Mucosa of descending colon (tissue), 3 donors: Measurements from ENCODE around the gene COL15A1. TPM values are rescaled to one million over a fixed set of nuclear protein-coding genes. Genes with fewer than 3 reads are reported as not detected.

ENCODE experiments used
- ATAC-seq: fragments of 200-7000 bp; cut with Tn5 transposase; one replicate; pipeline ENCODE4 v1.9.1; 2020; ENCODE audit warnings: mild to moderate bottlenecking, moderate library complexity
- DNase-seq, 3 donors: peaks; one replicate each; pipeline ENCODE4 v3.0.0-alpha.2; 2020
- H3K36me3 ChIP-seq: fragments of 200-600 bp; one replicate; pipeline ENCODE4 v1.8.0; 2021; ENCODE audit warnings: low read depth, mild to moderate bottlenecking
- H3K4me1 ChIP-seq: fragments of 200-600 bp; one replicate; pipeline ENCODE4 v1.8.0; 2021; ENCODE audit warnings: low read depth, mild to moderate bottlenecking
- H3K4me3 ChIP-seq: fragments of 200-600 bp; one replicate; pipeline ENCODE4 v1.8.0; 2021; ENCODE audit warnings: mild to moderate bottlenecking
- H3K9me3 ChIP-seq: fragments of 200-600 bp; one replicate; pipeline ENCODE4 v1.8.0; 2021; ENCODE audit warnings: mild to moderate bottlenecking
- intact Hi-C, 2 donors: fragments of 100-400 bp; cut with DNase I in 1 of 2; cut with micrococcal nuclease in 1 of 2; formaldehyde crosslinking; loops; one replicate each; pipeline versions ENCODE4 v1.11.0 to v1.11.1; 2022; cut with DNase I, micrococcal nuclease
- total RNA-seq, 3 donors: library from RNA; stranded (reverse); fragmentation: NEBNext Ultra II Directional in 2 of 3; extraction: Animal tissue kit (Norgen Biotek cat#: 25700) in 2 of 3; gene quantifications; one replicate each; pipeline versions ENCODE4 v1.2.1 to v1.2.4, GENCODE V29; 2021 to 2023
- TF ChIP-seq, protein P1 (sequence below): fragments of 200-600 bp; IDR thresholded peaks from one replicate; pipeline ENCODE4 v1.8.0; 2022; ENCODE audit warnings: antibody characterized with exemption, mild to moderate bottlenecking
- donor health status: DM: no; HTN: no; CAD: no; lungs with moderate emphysema.
- donor health status: DM: no; HTN: no; CAD: no.
- donor health status: DM: no; HTN: yes; CAD: no.

The COL15A1 gene
- total RNA-seq, 3 donors from 2014 or later, result 4.2 to 43.4 (median 11.2) TPM

DNA sequence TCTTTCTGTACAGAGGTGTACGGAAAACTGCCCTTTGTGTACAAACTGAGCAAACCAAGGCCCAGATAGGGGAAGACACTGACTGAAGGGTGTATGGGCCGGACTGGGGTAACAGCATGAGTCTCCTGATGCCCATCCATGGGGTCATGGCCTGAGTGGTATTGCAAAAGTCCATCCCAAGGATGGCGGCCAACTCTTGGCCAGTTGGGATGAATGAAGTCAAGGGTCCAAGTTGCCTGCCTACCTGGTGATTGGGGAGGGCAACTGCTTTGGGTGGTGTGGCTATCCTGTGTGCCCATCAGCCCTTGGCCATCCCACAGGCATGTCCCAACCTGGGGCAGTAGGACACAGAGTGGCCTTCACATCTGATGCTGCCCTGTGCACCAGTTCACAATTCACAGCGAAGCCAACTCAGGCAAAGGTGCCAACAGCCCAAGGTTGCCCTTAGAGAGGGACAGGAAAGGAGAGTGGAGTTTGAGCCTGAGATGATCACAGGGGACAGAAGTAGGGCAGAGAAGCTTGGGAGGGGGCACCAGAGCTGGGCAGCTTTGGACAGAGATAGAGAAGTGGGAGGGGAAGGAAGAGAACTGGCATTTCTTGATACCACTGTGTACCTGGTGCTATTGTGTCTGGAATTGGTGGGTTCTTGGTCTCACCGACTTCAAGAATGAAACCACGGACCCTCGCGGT lies 46.6 kb downstream of the COL15A1 start:
- no peak for ATAC-seq
- TF ChIP-seq, protein P1, sequence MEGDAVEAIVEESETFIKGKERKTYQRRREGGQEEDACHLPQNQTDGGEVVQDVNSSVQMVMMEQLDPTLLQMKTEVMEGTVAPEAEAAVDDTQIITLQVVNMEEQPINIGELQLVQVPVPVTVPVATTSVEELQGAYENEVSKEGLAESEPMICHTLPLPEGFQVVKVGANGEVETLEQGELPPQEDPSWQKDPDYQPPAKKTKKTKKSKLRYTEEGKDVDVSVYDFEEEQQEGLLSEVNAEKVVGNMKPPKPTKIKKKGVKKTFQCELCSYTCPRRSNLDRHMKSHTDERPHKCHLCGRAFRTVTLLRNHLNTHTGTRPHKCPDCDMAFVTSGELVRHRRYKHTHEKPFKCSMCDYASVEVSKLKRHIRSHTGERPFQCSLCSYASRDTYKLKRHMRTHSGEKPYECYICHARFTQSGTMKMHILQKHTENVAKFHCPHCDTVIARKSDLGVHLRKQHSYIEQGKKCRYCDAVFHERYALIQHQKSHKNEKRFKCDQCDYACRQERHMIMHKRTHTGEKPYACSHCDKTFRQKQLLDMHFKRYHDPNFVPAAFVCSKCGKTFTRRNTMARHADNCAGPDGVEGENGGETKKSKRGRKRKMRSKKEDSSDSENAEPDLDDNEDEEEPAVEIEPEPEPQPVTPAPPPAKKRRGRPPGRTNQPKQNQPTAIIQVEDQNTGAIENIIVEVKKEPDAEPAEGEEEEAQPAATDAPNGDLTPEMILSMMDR, result no peak
- Histone ChIP-seq H3K9me3 (no peaks in the 10 kb centered on the region), H3K4me1 (no peaks in the 10 kb centered on the region), H3K36me3 (no peaks in the 10 kb centered on the region), H3K4me3 (no peak overlapping the region)
- intact Hi-C loops, result loop anchor here in 1 of 2 donors (10.0 kb wide), 2 partner anchors 126 to 144 kb away; no protein-coding TSS in a partner anchor
- no peak for DNase-seq

DNA sequence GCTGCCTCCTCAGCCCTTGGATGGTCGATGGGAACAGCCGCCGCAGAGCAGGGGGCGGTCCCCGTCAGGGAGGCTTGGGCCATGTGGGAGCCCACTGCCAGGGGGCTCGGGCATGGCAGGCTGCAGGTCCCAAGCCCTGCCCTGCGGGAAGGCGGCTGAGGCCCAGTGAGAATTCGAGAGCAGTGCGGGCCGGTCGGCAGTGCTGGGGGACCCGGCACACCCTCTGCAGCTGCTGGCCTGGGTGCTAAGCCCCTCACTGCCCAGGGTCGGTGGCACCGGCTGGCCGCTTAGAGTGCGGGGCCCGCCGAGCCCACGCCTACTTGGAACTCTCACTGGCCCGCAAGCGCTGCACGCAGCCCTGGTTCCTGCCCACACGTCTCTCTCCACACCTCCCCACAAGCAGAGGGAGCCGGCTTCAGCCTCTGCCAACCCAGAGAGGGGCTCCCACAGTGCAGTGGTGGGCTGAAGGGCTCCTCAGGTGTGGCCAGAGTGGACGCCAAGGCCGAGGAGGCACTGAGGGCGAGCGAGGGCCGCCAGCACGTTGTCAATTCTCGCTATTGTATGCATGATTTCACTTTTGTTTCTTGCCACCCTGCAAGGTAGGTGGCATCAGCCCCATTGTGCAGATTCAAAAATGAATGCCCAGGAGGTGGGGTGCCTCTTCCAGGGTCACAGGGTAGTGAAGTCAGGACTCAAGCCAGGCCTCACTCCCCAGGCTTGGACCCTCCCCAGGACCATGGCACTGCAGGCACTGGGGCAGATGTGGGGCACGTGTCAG lies 48.6 kb downstream of the COL15A1 start:
- ATAC-seq (no peak), DNase-seq (no peak)
- intact Hi-C loops, result loop anchor here in 1 of 2 donors (10.0 kb wide), 2 partner anchors 127 to 143 kb away; no protein-coding TSS in a partner anchor
- Histone ChIP-seq H3K4me1 (no peaks in the 10 kb centered on the region), H3K36me3 (no peaks in the 10 kb centered on the region), H3K4me3 (no peak overlapping the region), H3K9me3 (no peaks in the 10 kb centered on the region)
- TF ChIP-seq, protein P1, result no peak

DNA sequence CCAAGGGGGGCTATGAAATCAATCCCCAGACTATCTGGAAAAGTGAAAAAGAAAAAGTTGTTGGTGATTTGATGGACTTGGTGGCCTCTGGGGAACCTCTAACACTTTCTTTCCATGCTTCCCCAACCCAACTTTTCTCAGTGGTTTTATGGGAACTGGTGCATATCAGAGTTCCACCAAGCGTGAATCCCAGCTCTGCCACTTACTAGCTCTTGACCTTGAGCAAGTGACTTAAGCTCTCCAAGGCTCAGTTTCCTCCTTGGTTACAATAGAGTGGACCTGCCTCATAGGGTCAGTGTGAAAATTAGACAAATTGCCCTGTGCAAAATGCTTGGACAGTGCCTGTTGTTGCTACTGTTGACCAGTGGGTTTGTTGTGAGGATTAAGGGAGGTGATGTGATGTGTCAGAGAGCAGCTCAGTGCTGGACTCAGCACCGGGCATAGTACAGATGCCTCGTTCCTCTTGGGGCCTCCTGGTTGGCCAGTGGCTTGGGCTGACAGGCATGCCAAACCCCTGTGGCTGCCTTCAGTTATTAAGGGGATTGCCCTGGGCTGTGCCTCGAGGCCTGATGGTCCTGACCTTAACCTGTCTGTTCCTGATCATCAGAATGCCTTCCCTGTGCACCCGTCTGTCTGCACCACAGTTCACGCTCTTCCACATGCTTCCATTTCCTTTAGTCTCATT lies 49.3 kb downstream of the COL15A1 start:
- intact Hi-C loops, result loop anchor here in 1 of 2 donors (10.0 kb wide), 2 partner anchors 128 to 142 kb away; no protein-coding TSS in a partner anchor
- TF ChIP-seq, protein P1, result no peak
- DNase-seq, result no peak
- H3K36me3 ChIP-seq, result no peaks in the 10 kb centered on the region
- H3K4me1 ChIP-seq, result no peaks in the 10 kb centered on the region
- H3K9me3 ChIP-seq, result no peaks in the 10 kb centered on the region
- no peak overlapping the region for H3K4me3 ChIP-seq
- ATAC-seq, result no peak

DNA sequence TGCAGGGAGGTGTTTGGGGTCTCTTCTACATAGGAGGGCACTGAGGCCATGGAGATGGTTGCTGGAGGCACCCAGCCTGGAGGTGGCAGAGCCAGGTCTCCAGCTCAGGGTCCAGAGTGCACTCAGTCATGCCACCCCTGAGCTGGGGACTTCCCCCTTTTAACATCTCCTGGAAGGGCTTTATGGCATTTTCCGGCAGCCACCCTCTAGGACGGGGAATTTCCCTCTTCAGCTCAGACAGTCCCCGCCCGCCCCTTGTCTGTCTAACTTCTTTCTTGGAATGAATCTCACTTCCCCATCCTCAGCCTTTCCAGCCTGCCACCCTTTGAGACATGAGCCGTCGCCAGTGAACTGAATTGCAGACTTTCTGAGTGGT lies 49.9 kb downstream of the COL15A1 start:
- Histone ChIP-seq H3K4me1 (no peaks in the 10 kb centered on the region), H3K36me3 (no peaks in the 10 kb centered on the region), H3K4me3 (no peak overlapping the region), H3K9me3 (no peaks in the 10 kb centered on the region)
- intact Hi-C loops, result loop anchor here in 1 of 2 donors (10.0 kb wide), 2 partner anchors 129 to 141 kb away; no protein-coding TSS in a partner anchor
- DNase-seq (peak in 1 of 3 donors; percentile 53), ATAC-seq (peak; percentile 85)
- TF ChIP-seq, protein P1, result no peak

DNA sequence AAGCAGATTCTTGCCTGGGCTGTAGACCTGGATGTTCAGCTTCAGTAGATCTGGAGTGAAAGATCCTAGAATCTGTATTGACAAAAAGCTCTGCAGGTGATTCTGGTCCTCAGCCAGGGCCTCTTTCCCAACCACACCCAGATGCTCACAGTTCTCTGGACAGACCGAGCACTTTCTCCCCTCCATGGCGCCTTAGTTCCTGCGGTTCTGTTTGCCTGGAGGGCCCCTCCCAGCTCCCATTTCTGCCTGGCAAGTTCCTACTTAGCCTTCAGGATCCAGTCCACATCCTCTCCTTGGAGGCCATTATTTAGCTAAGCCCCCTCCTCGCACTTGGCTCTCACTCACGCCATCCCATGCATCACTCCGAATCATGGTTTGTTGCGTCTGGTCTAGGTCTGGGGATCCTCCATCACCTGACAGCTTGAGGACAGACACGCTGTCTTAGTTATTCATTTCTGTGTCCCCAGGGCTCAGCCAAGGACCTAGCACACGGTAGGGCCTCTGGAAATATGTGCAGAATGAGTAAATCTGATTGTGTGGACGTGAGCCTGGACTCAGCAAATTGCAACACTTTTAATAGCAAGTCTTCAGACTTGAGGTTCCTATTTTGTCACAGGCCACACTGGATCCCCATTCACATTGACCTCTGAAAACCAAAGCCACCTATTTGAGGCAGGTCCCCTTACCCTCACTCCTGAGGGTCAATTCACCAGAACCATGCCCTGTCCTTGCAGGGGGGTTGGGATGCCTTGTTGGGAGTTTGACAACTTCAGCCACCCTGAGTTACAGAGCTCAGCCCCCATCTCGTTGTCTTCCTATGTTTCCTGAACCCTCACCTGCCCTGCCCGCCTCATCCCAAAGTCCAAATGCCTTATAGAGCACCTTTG lies 50.7 kb downstream of the COL15A1 start:
- intact Hi-C loops, result loop anchor here (5.0 to 10.0 kb wide), 3 partner anchors 130 to 140 kb away; no protein-coding TSS in a partner anchor
- no peak overlapping the region for H3K4me3 ChIP-seq
- H3K9me3 ChIP-seq, result no peaks in the 10 kb centered on the region
- H3K4me1 ChIP-seq, result no peaks in the 10 kb centered on the region
- DNase-seq (no peak), ATAC-seq (no peak)
- H3K36me3 ChIP-seq, result no peaks in the 10 kb centered on the region
- TF ChIP-seq, protein P1, result no peak
